Activated CD4-positive, alpha-beta memory T cell treated with anti-CD3 and anti-CD28 coated beads for 36 hours (primary cell): Measurements from ENCODE around the gene MEX3C. TPM values are rescaled to one million over a fixed set of nuclear protein-coding genes. Genes with fewer than 3 reads are reported as not detected.

ENCODE experiments used
- CTCF ChIA-PET: fragments of 350-600 bp; sonication (Branson Sonifier 250); formaldehyde crosslinking; loops from one replicate; lab custom pipeline; 2021; ENCODE audit warnings: antibody characterized with exemption, inconsistent platforms; lab: Charles Lee
- POLR2A ChIA-PET: fragments of 350-600 bp; sonication (Branson Sonifier 250); formaldehyde crosslinking; loops from one replicate; lab custom pipeline; 2021; ENCODE audit warnings: antibody characterized with exemption; lab: Charles Lee
- DNase-seq: peaks from one replicate; pipeline ENCODE4 v3.0.0-alpha.2; 2020
- H3K27ac Mint-ChIP-seq: one replicate; pipeline ENCODE4 v1.8.0; 2021; ENCODE audit warnings: mixed read lengths
- H3K27me3 Mint-ChIP-seq: one replicate; pipeline ENCODE4 v1.8.0; 2021; ENCODE audit warnings: mixed read lengths
- H3K36me3 Mint-ChIP-seq: one replicate; pipeline ENCODE4 v1.8.0; 2021; ENCODE audit warnings: mixed read lengths
- H3K4me1 Mint-ChIP-seq: one replicate; pipeline ENCODE4 v1.8.0; 2021; ENCODE audit warnings: low read depth, mixed read lengths
- H3K4me3 Mint-ChIP-seq: one replicate; pipeline ENCODE4 v1.8.0; 2021; ENCODE audit warnings: mild to moderate bottlenecking, mixed read lengths
- H3K9me3 Mint-ChIP-seq: one replicate; pipeline ENCODE4 v1.8.0; 2021; ENCODE audit warnings: mixed read lengths
- intact Hi-C: fragments of 100-400 bp; cut with micrococcal nuclease; formaldehyde crosslinking; loops from one replicate; pipeline ENCODE4 v1.15.1; 2023
- total RNA-seq, 2 experiments: library from RNA; stranded (reverse); gene quantifications; one replicate each; pipeline ENCODE4 v1.2.3, GENCODE V29; 2021

MEX3C gene
- total RNA-seq, 2 experiments from 2014 or later, result 56.6 to 61.5 TPM

DNA sequence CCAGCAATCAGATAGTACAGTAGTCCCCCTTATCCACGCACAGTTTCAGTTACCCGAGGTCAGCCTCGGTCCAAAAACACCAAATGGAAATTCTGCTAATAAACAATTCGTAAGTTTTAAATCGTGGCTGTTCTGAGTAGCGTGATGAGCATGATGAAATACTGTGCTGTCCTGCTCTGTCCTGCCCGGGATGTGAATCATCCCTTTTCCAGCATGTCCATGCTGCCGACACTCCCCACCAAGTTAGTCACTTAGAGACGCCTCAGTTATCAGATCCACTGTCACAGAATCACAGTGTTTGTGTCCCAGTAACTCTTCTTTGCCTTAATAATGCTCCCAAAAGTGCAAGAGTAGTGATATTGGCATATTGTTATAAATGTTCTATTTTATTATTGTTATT is 62.1 kb downstream of the MEX3C start:
- H3K4me3 Mint-ChIP-seq, result no peak overlapping the region
- H3K36me3 Mint-ChIP-seq, result no peaks in the 10 kb centered on the region
- no peaks in the 10 kb centered on the region for H3K27me3 Mint-ChIP-seq
- ChIA-PET CTCF (interaction anchor here (1.1 kb wide), 1 partner anchor 18 kb away, joined by 3 read pairs; no protein-coding TSS in a partner anchor), POLR2A (no interaction called here)
- H3K9me3 Mint-ChIP-seq, result no peaks in the 10 kb centered on the region
- intact Hi-C loops, result no loop called here
- DNase-seq, result no peak
- peaks cover 2% of the 10 kb centered on the region for H3K4me1 Mint-ChIP-seq
- no peak overlapping the region for H3K27ac Mint-ChIP-seq

DNA sequence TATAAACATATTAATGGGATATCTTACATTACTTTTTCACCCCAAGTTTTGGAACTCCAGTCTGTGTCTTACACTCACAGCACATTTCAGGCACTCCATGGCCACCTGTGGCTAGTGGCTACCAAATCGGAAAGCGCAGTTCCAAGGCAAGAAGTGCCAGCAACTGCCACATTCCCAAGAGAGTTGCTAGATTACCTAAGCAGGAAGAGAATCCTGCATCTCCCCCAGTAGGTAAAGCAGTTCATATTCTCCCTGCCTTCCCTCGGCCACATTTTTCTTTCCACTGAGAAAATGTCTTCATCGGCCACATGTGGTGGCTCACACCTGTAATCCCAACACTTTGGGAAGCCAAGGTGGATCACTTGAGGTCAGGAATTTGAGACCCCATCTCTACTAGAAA is 62.8 kb downstream of the MEX3C start:
- Mint-ChIP-seq H3K4me3 (no peak overlapping the region), H3K9me3 (no peaks in the 10 kb centered on the region), H3K27me3 (no peaks in the 10 kb centered on the region), H3K36me3 (no peaks in the 10 kb centered on the region), H3K27ac (no peak overlapping the region), H3K4me1 (peaks cover 2% of the 10 kb centered on the region)
- POLR2A ChIA-PET, result no interaction called here
- CTCF ChIA-PET, result interaction anchor here (1.6 kb wide), 1 partner anchor 24 kb away, joined by 5 read pairs; no protein-coding TSS in a partner anchor
- intact Hi-C loops, result no loop called here
- DNase-seq, result no peak

DNA sequence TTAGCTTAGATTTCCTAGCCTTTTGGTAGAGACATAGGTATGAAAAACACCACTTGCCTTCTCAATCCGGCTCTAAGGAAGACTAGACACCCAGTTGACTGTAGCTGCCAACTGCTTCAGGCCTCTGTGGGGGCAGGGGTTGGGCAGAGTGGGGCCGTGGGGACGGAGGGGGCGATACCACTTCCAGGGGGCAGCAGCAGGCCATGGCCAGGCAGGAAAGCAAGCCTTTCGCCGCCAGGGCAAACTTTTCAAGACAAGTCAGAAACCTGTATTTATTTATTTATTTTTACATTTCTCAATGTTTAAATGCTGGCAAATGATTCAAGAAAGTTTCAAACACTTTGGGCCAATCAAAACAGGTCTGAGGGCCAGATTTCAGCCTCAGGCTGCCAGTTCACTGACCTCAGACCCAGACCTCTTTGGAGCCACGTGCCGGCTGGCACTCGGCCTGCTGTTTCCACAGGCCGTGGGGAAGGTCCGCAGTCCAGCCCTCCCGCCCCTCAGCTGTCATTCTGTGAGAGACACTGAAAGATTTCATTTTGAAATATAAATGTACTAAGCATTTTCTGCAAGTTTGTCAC is 63.8 kb downstream of the MEX3C start:
- CTCF ChIA-PET, result interaction anchor here (0.7 to 1.6 kb wide), 5 partner anchors 9 to 252 kb away, joined by 3 to 5 read pairs (median 3); partner anchors contain the start of gene MEX3C
- no peak for DNase-seq
- Mint-ChIP-seq H3K27ac (no peak overlapping the region), H3K9me3 (no peaks in the 10 kb centered on the region), H3K4me3 (no peak overlapping the region), H3K36me3 (no peaks in the 10 kb centered on the region), H3K4me1 (peaks cover 2% of the 10 kb centered on the region), H3K27me3 (no peaks in the 10 kb centered on the region)
- POLR2A ChIA-PET, result no interaction called here
- intact Hi-C loops, result no loop called here

DNA sequence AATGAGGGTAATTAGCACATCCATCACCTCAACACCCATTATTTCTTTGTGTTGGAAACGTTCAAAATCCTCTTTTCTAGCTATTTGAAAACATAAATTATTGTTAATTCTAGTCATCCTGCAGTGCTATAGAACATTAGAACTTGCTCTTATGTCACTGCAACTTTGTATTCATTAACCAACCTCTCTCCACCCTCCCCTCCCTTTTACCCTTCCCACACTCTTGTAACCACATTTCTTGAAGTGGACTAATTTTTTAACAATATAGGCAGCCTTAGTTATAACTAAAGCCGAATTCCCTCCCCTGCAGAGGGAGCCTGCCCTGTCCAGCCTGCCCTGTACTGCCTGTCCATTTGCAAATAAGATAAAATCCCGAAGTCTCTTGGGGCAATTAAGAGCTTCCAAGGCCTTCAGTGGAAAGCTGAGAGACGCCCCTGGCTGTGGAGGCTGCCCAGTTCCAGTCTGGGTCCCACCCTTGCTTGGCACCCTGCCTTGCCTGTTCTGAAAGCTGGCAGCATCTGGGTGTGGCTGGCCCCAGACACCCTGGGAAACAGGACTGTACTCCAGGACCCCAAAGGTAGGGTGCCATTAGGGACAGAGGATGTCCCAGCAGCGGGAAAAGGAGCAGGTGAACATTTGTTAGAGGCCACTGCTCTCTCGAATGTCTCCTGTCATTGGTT is 65.1 kb downstream of the MEX3C start:
- ChIA-PET POLR2A (no interaction called here), CTCF (interaction anchor here (1.4 kb wide), 1 partner anchor 25 kb away, joined by 4 read pairs; no protein-coding TSS in a partner anchor)
- intact Hi-C loops, result no loop called here
- DNase-seq, result no peak
- no peak overlapping the region for H3K27ac Mint-ChIP-seq
- H3K4me1 Mint-ChIP-seq, result peaks cover 2% of the 10 kb centered on the region
- no peaks in the 10 kb centered on the region for H3K9me3 Mint-ChIP-seq
- H3K27me3 Mint-ChIP-seq, result no peaks in the 10 kb centered on the region
- no peak overlapping the region for H3K4me3 Mint-ChIP-seq
- no peaks in the 10 kb centered on the region for H3K36me3 Mint-ChIP-seq

DNA sequence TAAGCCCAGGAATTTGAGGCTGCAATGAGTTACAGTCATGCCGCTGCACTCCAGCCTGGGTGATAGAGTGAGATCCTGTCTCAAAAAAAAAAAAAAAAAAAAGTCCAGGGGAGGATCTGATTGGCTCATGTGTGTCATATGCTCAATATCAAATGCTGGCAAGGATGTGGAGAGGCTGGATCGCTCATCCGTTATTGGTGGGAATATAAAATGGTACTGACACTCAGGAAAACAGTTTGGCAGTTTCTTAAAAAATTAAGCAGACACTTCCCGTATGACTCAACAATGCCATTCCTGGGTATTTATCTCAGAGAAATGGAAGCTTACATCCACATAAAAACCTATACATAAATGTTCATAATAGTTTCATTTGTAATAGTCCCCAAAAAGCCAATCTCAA is 68.9 kb downstream of the MEX3C start:
- no peak for DNase-seq
- H3K9me3 Mint-ChIP-seq, result no peaks in the 10 kb centered on the region
- H3K36me3 Mint-ChIP-seq, result no peaks in the 10 kb centered on the region
- no peaks in the 10 kb centered on the region for H3K27me3 Mint-ChIP-seq
- ChIA-PET POLR2A (no interaction called here), CTCF (no interaction called here)
- intact Hi-C loops, result loop anchor here (5.0 kb wide), 1 partner anchor 604 kb away; no protein-coding TSS in a partner anchor
- H3K27ac Mint-ChIP-seq, result no peak overlapping the region
- H3K4me1 Mint-ChIP-seq, result no peaks in the 10 kb centered on the region
- no peak overlapping the region for H3K4me3 Mint-ChIP-seq

DNA sequence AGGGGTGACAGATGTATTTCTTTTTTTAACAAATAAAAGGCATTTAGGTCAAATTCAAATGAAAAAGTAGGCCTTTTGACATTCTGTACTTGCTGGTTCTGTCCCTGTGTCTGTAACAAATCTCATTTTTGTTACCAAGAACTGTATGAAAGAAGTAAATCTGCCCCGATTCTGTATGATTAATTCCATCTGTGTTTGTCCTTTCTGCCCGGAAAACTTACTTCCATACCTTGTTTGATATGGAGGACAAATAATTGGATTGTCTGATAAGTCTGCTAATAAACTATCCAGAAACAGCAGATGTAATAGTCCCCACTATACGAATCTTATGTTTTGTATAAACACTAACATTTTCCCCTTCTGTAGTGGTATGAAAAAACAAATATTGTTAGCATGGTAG is 69.8 kb downstream of the MEX3C start:
- Mint-ChIP-seq H3K4me3 (no peak overlapping the region), H3K9me3 (no peaks in the 10 kb centered on the region), H3K27me3 (no peaks in the 10 kb centered on the region), H3K4me1 (no peaks in the 10 kb centered on the region), H3K27ac (no peak overlapping the region), H3K36me3 (no peaks in the 10 kb centered on the region)
- DNase-seq, result no peak
- intact Hi-C loops, result loop anchor here (5.0 kb wide), 1 partner anchor 605 kb away; no protein-coding TSS in a partner anchor
- ChIA-PET CTCF (no interaction called here), POLR2A (interaction anchor here (0.5 kb wide), 1 partner anchor 403 kb away, joined by 3 read pairs; no protein-coding TSS in a partner anchor)

DNA sequence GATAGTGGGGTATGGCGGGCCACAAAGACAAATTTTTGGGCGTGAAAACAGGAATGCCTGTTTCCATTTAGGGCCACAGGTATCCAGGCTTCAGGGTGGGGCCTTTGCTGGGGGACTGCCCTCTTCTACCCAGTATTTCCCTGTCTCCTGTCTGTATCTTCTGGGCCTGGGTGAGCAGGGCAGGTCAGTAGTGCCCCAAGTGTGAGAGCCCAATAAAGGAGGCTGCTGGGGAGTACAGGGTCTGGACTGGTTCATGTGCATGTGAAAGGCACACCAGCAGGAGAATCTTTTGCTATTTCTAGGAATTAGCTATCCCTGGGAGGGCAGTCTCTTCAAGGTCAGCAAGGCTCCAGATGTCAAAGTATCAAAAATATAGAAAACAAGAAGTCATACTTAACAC is 71.5 kb downstream of the MEX3C start:
- Mint-ChIP-seq H3K27me3 (peaks cover 2% of the 10 kb centered on the region), H3K9me3 (no peaks in the 10 kb centered on the region), H3K36me3 (no peaks in the 10 kb centered on the region), H3K27ac (no peak overlapping the region), H3K4me3 (no peak overlapping the region), H3K4me1 (no peaks in the 10 kb centered on the region)
- POLR2A ChIA-PET, result no interaction called here
- intact Hi-C loops, result loop anchor here (5.0 kb wide), 1 partner anchor 606 kb away; no protein-coding TSS in a partner anchor
- DNase-seq, result no peak
- CTCF ChIA-PET, result no interaction called here

Other genes with a start within 250 kb of the MEX3C start
- gene ELAC1, start 229.6 kb downstream of the MEX3C start, total RNA-seq, result 1 to 10 TPM; 4.7 to 5.9 TPM
- gene SMAD4, start 167.5 kb downstream of the MEX3C start, total RNA-seq, result 10 to 100 TPM; 72.5 to 72.7 TPM